NCI-H1436 (cell line): Measurements from ENCODE around the gene LRP3.

Experiments
- DNase-seq: peaks from one replicate; lab custom pipeline; 2025; lab: John Stamatoyannopoulos, UW

LRP3 gene

DNA sequence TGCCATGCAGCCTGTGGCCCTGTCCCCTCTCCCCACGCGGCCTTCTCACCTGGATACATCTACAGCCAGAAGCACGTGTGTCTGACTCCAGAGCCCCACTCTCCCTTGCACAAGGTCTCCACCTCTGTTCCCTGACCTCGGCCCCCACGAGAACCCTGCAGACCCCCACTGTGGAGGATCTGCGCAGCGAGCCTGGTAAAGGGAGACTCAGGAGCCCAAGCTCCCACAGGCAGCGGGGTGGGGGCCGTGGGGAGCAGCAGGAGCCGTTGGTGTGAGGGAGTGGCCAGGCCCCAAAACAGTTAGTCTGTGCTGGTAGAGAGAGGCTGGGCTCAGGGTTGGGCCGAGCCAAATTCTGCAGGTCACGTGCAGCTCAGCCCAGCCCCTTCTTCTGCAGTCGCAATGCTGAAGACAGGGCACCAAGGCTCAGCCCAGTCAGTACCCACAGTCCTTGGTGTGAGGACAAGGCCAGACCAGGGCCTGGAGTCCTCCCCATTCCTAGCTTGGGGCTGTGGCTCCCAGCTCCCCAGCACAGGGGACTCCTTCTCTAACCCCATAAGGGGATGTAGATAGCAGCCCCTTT, 60.2 kb downstream of the LRP3 start:
- DNase-seq, result no peak

- no peak for DNase-seq
These were observed 61.7 kb downstream of the LRP3 start for GRCh38 chr19:33255781-33256180.

- no peak for DNase-seq
These were observed 62.1 kb downstream of the LRP3 start for GRCh38 chr19:33256261-33256660.

- DNase-seq, result no peak
These were observed 63.7 kb downstream of the LRP3 start for GRCh38 chr19:33257828-33258227.
